HepG2 (cell line): ENCODE measurements around the gene XPOT.

Source experiments
- CREB1 ChIP-seq, 2 experiments: fragments of 450-650 bp in 1 of 2; IDR thresholded peaks; 2 replicates each; pipeline ENCODE4 v1.6.1; 2016 to 2017; ENCODE audit warnings: control low read depth in 1 of 2, mild to moderate bottlenecking in 1 of 2, missing compliant biosample characterization in 1 of 2, missing genetic modification characterization in 1 of 2
- ETV6 ChIP-seq: sonication (generic); formaldehyde crosslinking; conservative IDR thresholded peaks from 2 replicates; pipeline ENCODE4 v1.4.0; 2020; ENCODE audit warnings: missing genetic modification reagents
- HOXA9 ChIP-seq: sonication (generic); formaldehyde crosslinking; IDR thresholded peaks from 2 replicates; pipeline ENCODE4 v1.8.1; 2022; ENCODE audit warnings: missing genetic modification reagents, mild to moderate bottlenecking, moderate library complexity, borderline replicate concordance
- KMT2A ChIP-seq: sonication (generic); formaldehyde crosslinking; IDR thresholded peaks from 2 replicates; pipeline ENCODE4 v1.4.0; 2020; ENCODE audit warnings: missing genetic modification reagents
- MXI1 ChIP-seq: IDR thresholded peaks from 3 replicates; pipeline ENCODE4 v1.6.1; 2012; ENCODE audit warnings: low read depth, low read length, inconsistent platforms, borderline replicate concordance
- NCOA2 ChIP-seq: sonication (generic); formaldehyde crosslinking; IDR thresholded peaks from 2 replicates; pipeline ENCODE4 v1.8.0; 2022; ENCODE audit warnings: inconsistent platforms
- PCBP2 ChIP-seq: fragments of 200-400 bp; formaldehyde crosslinking; optimal IDR thresholded peaks from 2 replicates; pipeline ENCODE3; 2018; ENCODE audit warnings: low read length, low read depth; ENCODE audit not compliant: poor library complexity, severe bottlenecking
- POLR2AphosphoS5 ChIP-seq: IDR thresholded peaks from 2 replicates; pipeline ENCODE4 v1.6.1; 2012; ENCODE audit warnings: low read depth, low read length
- ZNF207 ChIP-seq: fragments of 450-650 bp; IDR thresholded peaks from 2 replicates; pipeline ENCODE4 v1.6.1; 2016; ENCODE audit warnings: antibody characterized with exemption, borderline replicate concordance
- ZNF331 ChIP-seq: sonication (generic); formaldehyde crosslinking; IDR thresholded peaks from 2 replicates; pipeline ENCODE4 v1.4.0; 2020; ENCODE audit warnings: missing genetic modification reagents
- TF ChIP-seq, protein P1 (sequence below): sonication (generic); formaldehyde crosslinking; IDR thresholded peaks from 2 replicates; pipeline ENCODE4 v1.8.1; 2023; ENCODE audit warnings: mild to moderate bottlenecking, missing genetic modification reagents
- TF ChIP-seq, protein P2 (sequence below): sonication (generic); formaldehyde crosslinking; IDR thresholded peaks from 2 replicates; pipeline ENCODE4 v1.4.0; 2020; ENCODE audit warnings: missing genetic modification reagents
- TF ChIP-seq, protein P3 (sequence below), 2 experiments: IDR thresholded peaks; 2 replicates each; pipeline ENCODE4 v1.6.1; 2011 to 2012; ENCODE audit warnings: low read length in 2 of 2, borderline replicate concordance in 1 of 2, low read depth in 1 of 2, mild to moderate bottlenecking in 1 of 2, moderate library complexity in 1 of 2
- TF ChIP-seq, protein P4 (sequence below), 2 experiments: sonication (generic) in 1 of 2; formaldehyde crosslinking in 1 of 2; IDR thresholded peaks; 2 replicates each; pipeline versions ENCODE4 v1.4.0 to v1.6.1; 2016 to 2020; ENCODE audit warnings: borderline replicate concordance in 1 of 2, low read depth in 1 of 2, mild to moderate bottlenecking in 1 of 2, missing genetic modification reagents in 1 of 2

- TF ChIP-seq, protein P1, sequence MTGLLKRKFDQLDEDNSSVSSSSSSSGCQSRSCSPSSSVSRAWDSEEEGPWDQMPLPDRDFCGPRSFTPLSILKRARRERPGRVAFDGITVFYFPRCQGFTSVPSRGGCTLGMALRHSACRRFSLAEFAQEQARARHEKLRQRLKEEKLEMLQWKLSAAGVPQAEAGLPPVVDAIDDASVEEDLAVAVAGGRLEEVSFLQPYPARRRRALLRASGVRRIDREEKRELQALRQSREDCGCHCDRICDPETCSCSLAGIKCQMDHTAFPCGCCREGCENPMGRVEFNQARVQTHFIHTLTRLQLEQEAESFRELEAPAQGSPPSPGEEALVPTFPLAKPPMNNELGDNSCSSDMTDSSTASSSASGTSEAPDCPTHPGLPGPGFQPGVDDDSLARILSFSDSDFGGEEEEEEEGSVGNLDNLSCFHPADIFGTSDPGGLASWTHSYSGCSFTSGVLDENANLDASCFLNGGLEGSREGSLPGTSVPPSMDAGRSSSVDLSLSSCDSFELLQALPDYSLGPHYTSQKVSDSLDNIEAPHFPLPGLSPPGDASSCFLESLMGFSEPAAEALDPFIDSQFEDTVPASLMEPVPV: no peak
- TF ChIP-seq, protein P2, sequence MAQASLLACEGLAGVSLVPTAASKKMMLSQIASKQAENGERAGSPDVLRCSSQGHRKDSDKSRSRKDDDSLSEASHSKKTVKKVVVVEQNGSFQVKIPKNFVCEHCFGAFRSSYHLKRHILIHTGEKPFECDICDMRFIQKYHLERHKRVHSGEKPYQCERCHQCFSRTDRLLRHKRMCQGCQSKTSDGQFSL (CRISPR knock-in tag): no peak
- TF ChIP-seq MXI1 (no peak), ETV6 (CRISPR knock-in tag) (no peak), CREB1 (IDR thresholded peaks at IDR 0.05) (no peak), CREB1 (CRISPR knock-in tag; IDR thresholded peaks at IDR 0.05) (no peak), ZNF207 (no peak), PCBP2 (no peak), ZNF331 (CRISPR knock-in tag) (no peak), POLR2AphosphoS5 (no peak), KMT2A (CRISPR knock-in tag) (no peak), NCOA2 (CRISPR knock-in tag) (no peak), HOXA9 (CRISPR knock-in tag) (no peak)
- TF ChIP-seq, protein P3, sequence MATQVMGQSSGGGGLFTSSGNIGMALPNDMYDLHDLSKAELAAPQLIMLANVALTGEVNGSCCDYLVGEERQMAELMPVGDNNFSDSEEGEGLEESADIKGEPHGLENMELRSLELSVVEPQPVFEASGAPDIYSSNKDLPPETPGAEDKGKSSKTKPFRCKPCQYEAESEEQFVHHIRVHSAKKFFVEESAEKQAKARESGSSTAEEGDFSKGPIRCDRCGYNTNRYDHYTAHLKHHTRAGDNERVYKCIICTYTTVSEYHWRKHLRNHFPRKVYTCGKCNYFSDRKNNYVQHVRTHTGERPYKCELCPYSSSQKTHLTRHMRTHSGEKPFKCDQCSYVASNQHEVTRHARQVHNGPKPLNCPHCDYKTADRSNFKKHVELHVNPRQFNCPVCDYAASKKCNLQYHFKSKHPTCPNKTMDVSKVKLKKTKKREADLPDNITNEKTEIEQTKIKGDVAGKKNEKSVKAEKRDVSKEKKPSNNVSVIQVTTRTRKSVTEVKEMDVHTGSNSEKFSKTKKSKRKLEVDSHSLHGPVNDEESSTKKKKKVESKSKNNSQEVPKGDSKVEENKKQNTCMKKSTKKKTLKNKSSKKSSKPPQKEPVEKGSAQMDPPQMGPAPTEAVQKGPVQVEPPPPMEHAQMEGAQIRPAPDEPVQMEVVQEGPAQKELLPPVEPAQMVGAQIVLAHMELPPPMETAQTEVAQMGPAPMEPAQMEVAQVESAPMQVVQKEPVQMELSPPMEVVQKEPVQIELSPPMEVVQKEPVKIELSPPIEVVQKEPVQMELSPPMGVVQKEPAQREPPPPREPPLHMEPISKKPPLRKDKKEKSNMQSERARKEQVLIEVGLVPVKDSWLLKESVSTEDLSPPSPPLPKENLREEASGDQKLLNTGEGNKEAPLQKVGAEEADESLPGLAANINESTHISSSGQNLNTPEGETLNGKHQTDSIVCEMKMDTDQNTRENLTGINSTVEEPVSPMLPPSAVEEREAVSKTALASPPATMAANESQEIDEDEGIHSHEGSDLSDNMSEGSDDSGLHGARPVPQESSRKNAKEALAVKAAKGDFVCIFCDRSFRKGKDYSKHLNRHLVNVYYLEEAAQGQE (IDR thresholded peaks at IDR 0.05; ENCODE audit: borderline replicate concordance in 1 of 2, low read depth in 1 of 2, low read length in 2 of 2): no peak
- TF ChIP-seq, protein P4, sequence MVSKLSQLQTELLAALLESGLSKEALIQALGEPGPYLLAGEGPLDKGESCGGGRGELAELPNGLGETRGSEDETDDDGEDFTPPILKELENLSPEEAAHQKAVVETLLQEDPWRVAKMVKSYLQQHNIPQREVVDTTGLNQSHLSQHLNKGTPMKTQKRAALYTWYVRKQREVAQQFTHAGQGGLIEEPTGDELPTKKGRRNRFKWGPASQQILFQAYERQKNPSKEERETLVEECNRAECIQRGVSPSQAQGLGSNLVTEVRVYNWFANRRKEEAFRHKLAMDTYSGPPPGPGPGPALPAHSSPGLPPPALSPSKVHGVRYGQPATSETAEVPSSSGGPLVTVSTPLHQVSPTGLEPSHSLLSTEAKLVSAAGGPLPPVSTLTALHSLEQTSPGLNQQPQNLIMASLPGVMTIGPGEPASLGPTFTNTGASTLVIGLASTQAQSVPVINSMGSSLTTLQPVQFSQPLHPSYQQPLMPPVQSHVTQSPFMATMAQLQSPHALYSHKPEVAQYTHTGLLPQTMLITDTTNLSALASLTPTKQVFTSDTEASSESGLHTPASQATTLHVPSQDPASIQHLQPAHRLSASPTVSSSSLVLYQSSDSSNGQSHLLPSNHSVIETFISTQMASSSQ (IDR thresholded peaks at IDR 0.05; ENCODE audit: low read depth): no peak
- TF ChIP-seq, protein P4 (CRISPR knock-in tag; IDR thresholded peaks at IDR 0.05; ENCODE audit: borderline replicate concordance): no peak
Observed at GRCh38 chr12:64486657-64487056, 82.5 kb downstream of the XPOT start.
